Calu3 (cell line): ENCODE measurements around the gene ZC3H18. TPM values are rescaled to one million over a fixed set of nuclear protein-coding genes. Genes with fewer than 3 reads are reported as not detected.

ENCODE experiments used
- BruUV-seq: library from RNA; stranded (reverse); fragments of 400-500 nt; replicated peaks from 2 replicates; lab custom pipeline; 2021; lab: Mats Ljungman, UMichigan
- CTCF ChIA-PET: fragments of 300-600 bp; sonication (Branson Sonifier 250); formaldehyde crosslinking; loops from one replicate; lab custom pipeline; 2022; ENCODE audit warnings: antibody characterized with exemption; lab: Charles Lee
- DNase-seq: peaks from one replicate; pipeline ENCODE4 v3.0.0; 2022
- H3K27ac Mint-ChIP-seq: one replicate; pipeline ENCODE4 v1.8.0; 2022; ENCODE audit warnings: mixed read lengths; ENCODE audit not compliant: unreplicated experiment
- H3K27me3 Mint-ChIP-seq: one replicate; pipeline ENCODE4 v1.8.0; 2022; ENCODE audit warnings: mixed read lengths; ENCODE audit not compliant: unreplicated experiment
- H3K36me3 Mint-ChIP-seq: one replicate; pipeline ENCODE4 v1.8.0; 2022; ENCODE audit warnings: mild to moderate bottlenecking, moderate library complexity, mixed read lengths; ENCODE audit not compliant: insufficient read depth, unreplicated experiment
- H3K4me1 Mint-ChIP-seq: one replicate; pipeline ENCODE4 v1.8.0; 2022; ENCODE audit warnings: mild to moderate bottlenecking, low read depth, mixed read lengths; ENCODE audit not compliant: unreplicated experiment
- H3K4me3 Mint-ChIP-seq: one replicate; pipeline ENCODE4 v1.8.0; 2022; ENCODE audit warnings: mild to moderate bottlenecking, low read depth, moderate library complexity, mixed read lengths; ENCODE audit not compliant: unreplicated experiment
- H3K9me3 Mint-ChIP-seq: one replicate; pipeline ENCODE4 v1.8.0; 2022; ENCODE audit warnings: low read depth, mixed read lengths; ENCODE audit not compliant: unreplicated experiment
- CTCF ChIP-seq: fragments of 200-600 bp; IDR thresholded peaks from one replicate; pipeline ENCODE4 v1.8.0; 2022; ENCODE audit warnings: antibody characterized with exemption; ENCODE audit not compliant: unreplicated experiment
- intact Hi-C: fragments of 100-400 bp; cut with micrococcal nuclease; formaldehyde crosslinking; loops from one replicate; pipeline ENCODE4 v1.10.0; 2022; ENCODE audit not compliant: unreplicated experiment
- total RNA-seq: library from RNA; stranded (reverse); gene quantifications from 2 replicates; pipeline ENCODE4 v1.2.3, GENCODE V29; 2022

The ZC3H18 gene
- total RNA-seq, 1 experiment from 2014 or later = 85.7 TPM

- CTCF ChIA-PET = no interaction called here
- intact Hi-C loops = no loop called here
- H3K4me3 Mint-ChIP-seq = no peak overlapping the region
- no peak for TF ChIP-seq CTCF
- H3K36me3 Mint-ChIP-seq = peaks cover 29% of the 10 kb centered on the region
- no peak overlapping the region for H3K27ac Mint-ChIP-seq
- H3K9me3 Mint-ChIP-seq = no peaks in the 10 kb centered on the region
- no peak for DNase-seq
- no TSS peak for BruUV-seq
- H3K27me3 Mint-ChIP-seq = peaks cover 22% of the 10 kb centered on the region
- peaks cover 7% of the 10 kb centered on the region for H3K4me1 Mint-ChIP-seq
These were observed 107.5 kb downstream of the ZC3H18 start for GRCh38 chr16:88677721-88678120.

GRCh38 chr16:88678224-88678979, 108.2 kb downstream of the ZC3H18 start:
- intact Hi-C loops = no loop called here
- CTCF ChIA-PET = no interaction called here
- no peak for DNase-seq
- H3K36me3 Mint-ChIP-seq = peaks cover 29% of the 10 kb centered on the region
- H3K9me3 Mint-ChIP-seq = no peaks in the 10 kb centered on the region
- H3K27me3 Mint-ChIP-seq = peaks cover 28% of the 10 kb centered on the region
- no peak overlapping the region for H3K27ac Mint-ChIP-seq
- H3K4me1 Mint-ChIP-seq = peaks cover 7% of the 10 kb centered on the region
- no peak for TF ChIP-seq CTCF
- no TSS peak for BruUV-seq
- no peak overlapping the region for H3K4me3 Mint-ChIP-seq

- H3K27me3 Mint-ChIP-seq = peaks cover 45% of the 10 kb centered on the region
- intact Hi-C loops = no loop called here
- no peak for TF ChIP-seq CTCF
- peak overlapping the region; percentile 56 for H3K27ac Mint-ChIP-seq
- BruUV-seq = no TSS peak
- H3K4me1 Mint-ChIP-seq = peaks cover 7% of the 10 kb centered on the region
- peaks cover 14% of the 10 kb centered on the region for H3K36me3 Mint-ChIP-seq
- DNase-seq = no peak
- no peaks in the 10 kb centered on the region for H3K9me3 Mint-ChIP-seq
- H3K4me3 Mint-ChIP-seq = peak overlapping the region; percentile 60
- CTCF ChIA-PET = interaction anchor here (1.3 kb wide), 1 partner anchor 41 kb away, joined by 4 read pairs; no protein-coding TSS in a partner anchor
These were observed 110.4 kb downstream of the ZC3H18 start for GRCh38 chr16:88680554-88681083.

DNA sequence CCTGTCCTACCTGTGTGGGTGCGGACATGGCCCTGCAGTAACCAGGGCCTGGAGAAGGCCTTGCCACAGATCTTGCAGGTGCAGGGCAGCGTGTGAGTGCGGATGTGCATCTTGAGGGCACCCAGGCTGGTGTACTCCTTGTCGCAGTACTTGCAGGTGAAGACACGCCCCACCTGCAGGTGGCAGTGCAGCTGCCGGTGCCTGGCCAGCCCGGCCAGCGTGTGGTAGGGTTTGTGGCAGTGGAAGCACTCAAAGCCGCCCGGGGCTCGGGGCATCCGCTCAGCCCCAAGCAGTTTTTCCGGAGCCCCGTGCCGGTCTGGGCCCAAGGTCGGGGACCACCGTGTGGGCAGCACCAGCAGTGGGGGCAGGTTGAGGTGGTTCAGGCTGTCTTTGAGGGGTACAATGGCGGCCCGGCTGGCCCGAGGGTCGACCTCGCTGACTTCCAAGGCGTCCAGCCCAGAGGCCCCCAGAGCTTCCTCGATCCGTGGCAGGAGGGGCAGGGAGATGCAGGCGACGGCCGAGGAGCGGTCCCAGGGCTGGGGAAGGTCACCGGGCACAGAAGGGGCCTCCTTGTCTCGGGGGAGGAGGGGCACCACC, 111.0 kb downstream of the ZC3H18 start:
- peaks cover 45% of the 10 kb centered on the region for H3K27me3 Mint-ChIP-seq
- H3K36me3 Mint-ChIP-seq = peaks cover 18% of the 10 kb centered on the region
- peaks cover 7% of the 10 kb centered on the region for H3K4me1 Mint-ChIP-seq
- H3K4me3 Mint-ChIP-seq = peak overlapping the region; percentile 60
- peak overlapping the region; percentile 56 for H3K27ac Mint-ChIP-seq
- peak; percentile 82 for TF ChIP-seq CTCF
- H3K9me3 Mint-ChIP-seq = no peaks in the 10 kb centered on the region
- CTCF ChIA-PET = interaction anchor here (1.3 kb wide), 1 partner anchor 42 kb away, joined by 4 read pairs; no protein-coding TSS in a partner anchor
- intact Hi-C loops = no loop called here
- BruUV-seq = no TSS peak
- peak; percentile 90 for DNase-seq

Other genes with a start within 250 kb of the ZC3H18 start
- gene ZNF469, start 187.4 kb upstream of the ZC3H18 start, total RNA-seq = 0.24 and 0.50 TPM in 2 replicates
- 3.1 and 5.2 TPM in 2 replicates for gene ZFPM1, start 117.1 kb upstream of the ZC3H18 start, total RNA-seq
- gene IL17C, start 68.2 kb downstream of the ZC3H18 start, total RNA-seq = not detected in 2 replicates
- 867 and 881 TPM in 2 replicates for gene CYBA, start 80.7 kb downstream of the ZC3H18 start, total RNA-seq
- 139 and 152 TPM in 2 replicates for gene MVD, start 92.7 kb downstream of the ZC3H18 start, total RNA-seq
- gene SNAI3, start 116.1 kb downstream of the ZC3H18 start, total RNA-seq = 0.34 and 0.54 TPM in 2 replicates
- 33.3 and 34.3 TPM in 2 replicates for gene RNF166, start 136.0 kb downstream of the ZC3H18 start, total RNA-seq
- 39.5 and 49.1 TPM in 2 replicates for gene CTU2, start 136.1 kb downstream of the ZC3H18 start, total RNA-seq
- gene PIEZO1, start 214.8 kb downstream of the ZC3H18 start, total RNA-seq = 177 and 199 TPM in 2 replicates
- gene CDT1, start 233.4 kb downstream of the ZC3H18 start, total RNA-seq = 74.8 and 82.5 TPM in 2 replicates
- 203 and 207 TPM in 2 replicates for gene APRT, start 241.5 kb downstream of the ZC3H18 start, total RNA-seq